HG03108 (cell line): ENCODE results near the gene GSDME.
"Not testable (repeated sequence)": the region's sequence is repeated elsewhere in the genome, so short reads cannot be mapped to it uniquely, and the experiment has no call there.

Experiments
- ATAC-seq: cut with Tn5 transposase; IDR thresholded peaks from one replicate; pipeline ENCODE4 v1.9.1; 2021; ENCODE audit warnings: moderate library complexity; ENCODE audit not compliant: unreplicated experiment

Gene GSDME

DNA sequence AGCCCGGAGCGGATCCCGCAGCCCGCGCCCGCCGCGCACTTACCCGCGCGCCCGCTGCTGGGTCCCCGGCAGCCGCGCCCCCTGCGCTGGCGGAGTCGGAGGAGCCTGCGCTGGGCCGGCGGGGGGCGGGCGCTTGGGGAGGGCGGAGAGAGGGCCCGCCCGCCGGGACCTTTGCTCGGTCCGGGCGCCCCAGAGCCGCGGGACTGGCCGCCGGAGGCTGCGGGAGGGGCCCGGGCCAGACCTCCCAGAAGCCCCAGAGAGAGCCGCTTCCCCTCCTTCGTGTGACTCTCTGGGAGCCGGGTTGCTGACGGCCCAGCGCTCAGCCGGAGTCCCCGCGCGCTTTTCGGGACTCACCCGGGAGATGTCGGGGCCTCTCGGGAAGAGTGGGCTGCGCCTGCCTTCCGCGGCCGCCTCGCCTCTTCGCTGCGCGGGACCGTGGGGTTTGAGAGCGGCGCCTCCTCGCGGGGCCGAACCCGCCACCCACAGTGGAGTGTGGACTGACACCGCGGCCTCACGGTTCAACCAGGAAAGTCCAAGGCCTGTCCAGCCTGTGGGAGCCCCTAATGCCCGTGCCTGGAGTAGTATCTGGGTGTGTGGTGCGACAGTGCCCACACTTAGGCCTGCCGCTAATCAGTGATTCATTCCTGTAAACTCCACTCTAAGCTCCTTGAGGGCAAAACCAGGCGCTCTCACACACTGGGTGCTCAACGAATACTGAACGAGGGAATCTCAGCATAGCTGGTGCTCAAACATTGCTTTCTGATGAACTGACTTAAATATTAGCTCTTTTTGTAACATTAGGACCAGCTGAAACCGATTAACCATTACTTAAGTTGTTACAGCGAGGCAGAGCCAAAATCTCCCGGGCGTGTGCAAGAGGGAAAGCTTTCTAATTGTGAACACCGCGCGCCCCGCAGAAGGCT lies at the start of gene GSDME:
GSDME (minus strand) TSS at position 112 of the 923 bp plus-strand sequence. CDS start 7,690 bp downstream, outside the sequence.
- ATAC-seq: peak; percentile 51

DNA sequence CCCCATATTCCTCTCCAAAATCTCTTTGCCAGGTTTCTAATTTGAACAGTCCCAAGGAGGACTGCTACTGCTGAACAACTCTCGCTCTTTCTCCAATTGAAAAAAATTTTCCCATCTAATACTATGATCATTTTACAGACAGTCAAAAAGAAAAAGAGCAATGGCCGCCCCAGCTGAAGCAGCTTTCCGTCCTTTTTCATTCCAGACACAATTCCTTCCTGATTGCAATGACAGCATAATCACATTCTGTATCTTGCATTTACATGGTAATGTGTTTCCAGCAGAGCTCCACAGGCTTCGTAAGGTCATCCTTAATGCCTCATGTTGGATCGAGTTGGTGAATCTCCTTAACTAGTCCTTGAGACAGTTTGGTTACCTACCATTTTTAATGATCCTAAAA lies 45.0 kb upstream of the GSDME start:
- no peak for ATAC-seq

DNA sequence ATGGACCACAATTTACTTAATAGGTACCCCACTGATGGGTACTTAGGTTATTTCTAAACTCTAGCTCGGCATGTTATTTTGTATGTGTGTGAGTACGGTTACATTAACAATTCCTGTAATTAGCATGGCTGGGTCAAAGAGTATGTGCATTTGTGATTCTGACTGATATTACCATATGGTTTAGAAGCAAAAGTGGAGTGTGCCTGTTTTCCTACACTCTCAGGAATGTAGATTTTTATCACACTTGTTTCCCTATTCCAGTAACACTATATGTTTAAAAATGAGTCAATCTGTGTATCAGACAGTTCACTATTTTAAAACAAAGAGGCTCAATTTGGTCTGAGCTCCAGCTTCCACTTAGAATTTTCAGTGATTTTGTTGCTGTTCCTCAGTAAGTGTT lies 44.6 kb upstream of the GSDME start:
- ATAC-seq: no peak

DNA sequence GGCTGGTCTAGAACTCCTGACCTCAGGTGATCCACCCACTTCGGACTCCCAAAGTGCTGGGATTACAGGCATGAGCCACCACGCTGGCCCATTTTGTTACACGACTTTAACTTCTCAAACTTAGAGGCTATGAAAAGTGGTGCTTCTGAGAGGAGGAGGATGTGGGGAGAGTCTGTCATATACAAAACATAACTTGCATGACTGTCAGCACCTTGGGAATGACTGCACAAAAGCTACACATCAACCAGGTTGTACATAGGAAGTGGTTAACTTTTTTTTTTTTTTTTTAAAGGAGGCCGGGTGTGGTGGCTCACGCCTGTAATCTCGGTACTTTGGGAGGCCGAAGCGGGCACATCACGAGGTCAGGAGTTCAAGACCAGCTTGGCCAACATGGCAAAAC lies 43.4 kb upstream of the GSDME start:
- no peak for ATAC-seq

DNA sequence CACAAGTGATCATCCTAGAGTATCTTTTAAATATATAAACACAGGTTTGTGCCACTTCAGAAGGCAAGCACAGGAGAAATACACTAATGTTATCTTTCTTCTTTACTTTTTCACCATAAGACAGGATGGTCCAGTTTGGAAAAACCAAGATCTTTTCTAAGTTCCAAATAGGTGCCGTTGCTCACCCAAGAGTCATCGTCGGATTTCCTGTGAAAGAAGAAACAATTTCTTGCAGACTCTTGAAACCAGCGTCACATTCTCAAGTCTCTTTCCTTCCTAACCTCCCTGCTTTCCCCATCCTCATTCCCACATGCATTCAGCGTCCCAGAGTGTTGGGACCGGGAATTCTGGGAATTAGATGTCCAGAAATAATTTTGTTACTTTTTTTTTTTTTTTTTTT lies 42.8 kb upstream of the GSDME start:
- no peak for ATAC-seq

DNA sequence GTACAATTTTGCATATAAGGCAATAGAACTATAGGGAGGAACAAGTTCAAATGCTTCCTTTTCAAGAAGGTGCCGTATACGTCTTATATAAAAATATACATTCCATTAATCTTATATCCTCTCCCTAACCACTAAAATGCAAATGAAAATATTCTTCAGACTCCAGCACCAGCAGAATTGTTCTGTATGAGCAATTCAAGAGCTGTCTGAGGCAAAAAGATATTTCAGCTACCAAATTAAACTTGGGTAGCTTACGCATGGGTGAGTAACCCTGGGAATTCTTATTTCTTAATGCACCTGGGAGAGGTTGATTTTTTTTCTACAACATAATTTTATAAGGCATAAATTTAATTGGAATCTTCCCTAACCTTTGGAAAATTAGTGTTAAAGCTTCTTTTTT lies 42.2 kb upstream of the GSDME start:
- ATAC-seq: no peak

DNA sequence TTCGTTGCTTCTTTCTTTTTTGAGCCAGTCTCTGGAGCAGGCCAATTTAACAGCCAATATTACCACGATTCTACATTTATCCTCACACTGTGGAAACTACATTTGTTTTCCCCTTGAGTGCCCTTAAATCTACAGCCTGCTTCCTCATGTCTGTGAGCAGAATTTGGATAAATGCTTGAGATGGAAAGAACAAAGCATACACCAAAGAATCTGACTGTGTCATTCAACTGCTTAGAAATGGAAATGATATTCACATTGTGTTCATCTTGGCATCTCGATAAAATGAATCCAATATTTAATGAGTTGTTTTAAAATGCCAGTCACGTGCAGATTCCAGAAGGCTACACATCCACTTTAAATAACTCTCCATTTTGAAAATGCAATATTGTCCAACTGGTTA lies 41.0 kb upstream of the GSDME start:
- no peak for ATAC-seq

DNA sequence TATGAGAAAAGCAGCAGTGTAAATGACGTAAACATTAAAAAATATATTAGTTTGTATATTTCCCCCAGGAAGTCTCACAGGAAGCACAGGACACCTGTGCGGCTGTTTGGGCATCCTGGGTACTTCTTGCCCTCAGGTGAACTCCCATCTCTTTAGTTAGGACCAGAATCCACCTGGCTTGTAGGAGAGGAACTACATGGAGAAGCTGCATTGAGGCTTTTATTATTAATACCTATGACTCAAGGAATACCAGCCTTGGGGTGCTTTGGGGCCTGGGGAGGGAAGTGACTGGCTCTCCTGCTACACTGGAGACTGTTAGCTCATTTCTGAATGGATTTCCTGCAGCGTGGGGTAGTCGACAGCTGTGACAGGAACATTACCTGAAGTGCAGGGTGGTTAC lies 40.0 kb upstream of the GSDME start:
- ATAC-seq: no peak

DNA sequence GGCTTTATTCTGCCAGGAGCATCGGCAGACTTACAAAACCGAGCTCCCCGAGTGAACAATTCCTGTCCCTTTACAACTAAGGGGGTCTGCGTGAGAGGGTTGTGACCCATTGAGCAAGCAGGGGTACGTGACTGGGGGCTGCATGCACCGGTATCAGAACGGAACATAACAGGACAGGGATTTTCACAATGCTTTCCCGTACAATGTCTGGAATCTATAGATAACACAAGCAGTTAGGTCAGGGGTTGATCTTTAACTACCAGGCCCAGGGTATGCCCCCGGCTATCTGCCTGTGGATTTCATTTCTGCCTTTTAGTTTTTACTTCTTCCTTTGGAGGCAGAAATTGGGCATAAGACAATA lies 38.1 kb upstream of the GSDME start:
- no peak for ATAC-seq

DNA sequence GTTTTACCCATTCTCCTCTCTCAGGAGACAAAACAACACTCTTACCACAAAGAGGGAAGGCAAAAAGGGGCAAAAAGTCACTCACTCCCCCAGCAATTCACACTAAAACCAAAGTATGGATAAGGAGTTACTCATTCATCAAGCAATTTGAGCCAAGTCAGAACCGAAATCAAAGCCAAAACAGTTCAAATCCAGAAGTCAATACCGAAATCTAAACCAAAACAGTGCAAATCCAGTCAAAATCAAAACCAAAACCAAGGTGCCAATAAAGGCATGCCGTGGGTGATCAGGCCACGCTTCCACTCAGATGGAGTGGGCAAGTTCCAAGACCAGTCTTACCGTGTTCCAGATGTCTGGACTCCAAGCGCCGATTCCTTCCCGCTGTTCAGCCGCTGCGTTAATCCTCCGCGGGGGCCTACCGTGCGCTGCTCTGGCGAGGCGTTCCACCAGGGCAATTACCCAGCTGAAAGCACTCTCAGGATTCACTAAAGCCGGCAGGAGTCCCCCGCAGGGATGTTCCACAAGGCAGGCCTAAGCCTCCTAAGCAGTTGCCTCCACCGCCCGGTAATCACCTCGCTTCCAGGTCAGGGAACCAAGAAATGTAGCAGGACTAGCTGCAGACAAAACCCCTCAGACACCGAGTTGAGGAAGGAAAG lies 37.6 kb upstream of the GSDME start:
- not testable (repeated sequence) for ATAC-seq

DNA sequence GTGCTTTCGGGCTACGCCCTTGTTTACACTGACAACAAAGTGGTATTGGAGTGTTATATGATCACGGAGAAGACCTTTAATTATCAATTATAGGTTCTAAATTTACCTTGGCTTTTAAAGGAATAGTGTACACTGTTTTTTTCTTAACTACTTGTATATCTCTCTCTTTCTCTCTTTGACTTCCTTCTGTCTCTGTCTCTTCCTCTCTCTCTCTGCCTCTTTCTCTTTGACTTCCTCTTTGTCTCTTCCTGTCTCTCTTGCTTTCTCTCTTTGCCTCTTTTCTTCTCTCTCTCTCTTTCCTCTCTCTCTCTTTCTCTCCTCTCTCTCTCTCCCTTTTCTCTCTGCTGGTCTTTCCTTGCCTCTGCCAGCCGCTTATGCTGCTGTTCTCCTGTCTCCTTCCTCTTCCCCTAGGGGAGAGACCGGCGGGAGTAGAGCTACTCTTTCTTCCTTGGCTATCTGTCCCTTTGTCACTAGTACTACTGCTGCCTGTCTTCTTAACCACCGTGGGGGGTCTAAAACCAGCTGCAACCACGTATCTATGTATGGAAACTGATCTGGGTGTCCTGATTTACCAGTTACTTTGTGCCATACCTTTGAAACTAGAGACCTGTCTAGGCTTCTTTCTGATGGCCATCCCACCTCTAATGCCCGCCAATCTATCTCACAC lies 36.9 kb upstream of the GSDME start:
- no peak for ATAC-seq

DNA sequence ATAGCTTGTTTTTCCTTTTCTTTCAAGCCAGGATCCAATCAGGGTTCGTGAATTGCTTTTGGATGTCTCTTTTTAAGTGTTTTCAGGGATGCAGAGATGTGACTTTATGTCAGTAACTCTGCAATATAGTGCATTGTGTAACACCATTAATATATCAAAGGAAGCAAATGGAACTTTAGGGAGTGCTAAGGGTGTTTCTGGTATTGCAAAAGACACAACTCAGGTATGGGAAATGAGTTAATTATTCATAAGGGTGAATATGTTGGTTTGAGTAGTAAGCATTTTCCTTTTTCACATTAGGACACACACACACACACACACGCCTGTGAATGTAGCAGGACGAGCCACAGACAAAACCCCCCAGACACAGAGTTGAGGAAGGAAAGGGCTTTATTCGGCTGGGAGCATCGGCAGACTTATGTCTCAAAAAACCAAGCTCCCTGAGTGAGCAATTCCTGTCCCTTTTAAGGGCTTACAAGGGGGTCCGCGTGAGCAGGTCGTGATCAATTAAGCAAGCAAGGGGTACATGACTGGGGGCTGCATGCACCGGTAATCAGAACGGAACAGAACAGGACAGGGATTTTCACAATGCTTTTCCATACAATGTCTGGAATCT lies 31.8 kb upstream of the GSDME start:
- no peak for ATAC-seq

DNA sequence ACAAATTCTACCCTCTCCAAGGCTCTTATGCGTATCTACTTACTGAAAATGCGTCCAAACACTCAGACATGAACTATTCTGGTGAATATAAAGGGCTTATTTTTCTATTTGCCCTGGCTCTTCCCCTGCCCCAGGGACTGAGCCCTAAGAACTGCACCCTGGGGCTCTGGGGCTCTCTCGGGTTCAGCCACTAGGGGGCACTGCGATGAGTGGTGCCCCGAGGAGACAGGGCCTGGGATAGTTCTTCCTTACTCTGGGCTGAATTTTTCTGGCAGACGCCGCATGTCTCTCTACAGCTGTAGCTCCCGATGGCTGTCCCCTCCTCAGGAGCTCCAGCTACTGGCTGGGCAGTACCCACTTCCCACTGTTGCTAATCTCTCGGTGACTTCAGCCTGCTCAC lies 30.8 kb upstream of the GSDME start:
- ATAC-seq: no peak

DNA sequence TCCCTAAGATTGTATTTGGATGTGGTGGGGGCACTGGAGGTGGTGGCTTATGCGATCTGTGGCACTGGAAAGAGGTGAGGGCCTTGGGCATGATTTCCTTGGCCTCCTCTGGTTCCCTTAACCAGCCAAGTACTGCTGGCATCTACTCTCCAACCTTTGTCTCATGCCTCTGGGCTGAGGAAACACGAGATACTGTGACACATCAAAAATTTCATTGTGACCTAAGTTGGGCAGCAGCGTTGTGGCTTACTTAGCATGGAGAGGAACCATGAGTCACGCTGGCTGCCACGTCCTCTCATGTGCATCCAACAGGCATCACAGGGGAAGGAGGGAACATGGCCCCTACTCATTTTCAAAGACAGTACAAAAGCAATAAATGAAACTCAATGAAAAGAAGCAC lies 29.7 kb upstream of the GSDME start:
- ATAC-seq: no peak

DNA sequence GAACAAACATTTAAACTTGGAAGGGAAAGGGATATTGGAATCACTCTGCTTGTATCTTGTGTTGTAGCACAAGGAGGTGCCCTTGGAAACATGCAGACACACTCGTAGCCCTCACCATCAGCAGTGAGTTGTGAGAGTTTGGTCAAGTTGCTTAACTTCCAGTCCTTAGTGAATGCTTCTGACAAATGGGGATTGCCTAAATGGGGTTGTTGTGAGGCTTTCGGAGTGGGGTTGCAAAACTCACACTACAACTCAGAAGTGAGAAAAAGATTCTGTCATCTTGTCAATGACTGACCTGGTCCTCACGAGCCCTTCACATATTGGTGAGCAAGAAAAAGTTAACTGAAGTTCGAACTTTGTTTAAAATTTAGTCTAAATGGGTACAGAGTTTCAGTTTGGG lies 29.0 kb upstream of the GSDME start:
- ATAC-seq: no peak

DNA sequence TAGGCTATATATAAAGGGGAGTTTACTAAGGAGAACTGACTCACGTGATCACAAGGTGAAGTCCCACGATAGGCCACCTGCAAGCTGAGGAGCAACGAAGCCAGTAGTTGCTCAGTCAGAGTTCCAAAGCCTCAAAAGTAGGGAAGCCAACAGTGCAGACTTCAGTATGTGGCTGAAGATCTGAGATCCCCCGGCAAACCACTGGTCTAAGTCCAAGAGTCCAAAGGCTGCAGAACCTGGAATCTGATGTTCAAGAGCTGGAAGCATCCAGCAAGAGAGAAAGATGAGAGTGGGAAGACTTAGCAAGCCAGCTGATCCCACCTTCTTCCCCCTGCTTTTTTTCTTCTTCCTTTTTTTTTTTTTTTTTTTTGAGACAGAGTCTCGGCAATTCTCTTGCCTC lies 27.0 kb upstream of the GSDME start:
- no peak for ATAC-seq

DNA sequence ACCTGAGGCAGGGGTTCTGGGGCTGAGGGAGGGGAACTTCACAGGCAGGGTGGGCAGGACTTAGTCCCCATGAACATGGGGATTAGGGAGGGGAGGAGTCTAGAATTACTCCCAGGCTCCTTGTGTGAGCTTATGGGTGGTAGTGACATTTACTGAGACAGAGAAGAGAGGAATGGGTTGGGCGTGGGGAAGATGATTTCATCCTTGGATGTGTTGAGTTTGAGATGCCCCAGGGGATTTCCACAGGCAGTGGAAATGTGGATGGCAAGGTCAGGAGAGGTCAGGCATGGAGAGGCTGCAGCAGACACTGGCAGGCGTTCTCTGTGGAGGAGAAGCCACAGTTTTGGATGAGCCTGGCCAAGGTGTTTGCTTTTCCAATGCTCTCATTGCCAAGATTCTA lies 26.4 kb upstream of the GSDME start:
- ATAC-seq: no peak

DNA sequence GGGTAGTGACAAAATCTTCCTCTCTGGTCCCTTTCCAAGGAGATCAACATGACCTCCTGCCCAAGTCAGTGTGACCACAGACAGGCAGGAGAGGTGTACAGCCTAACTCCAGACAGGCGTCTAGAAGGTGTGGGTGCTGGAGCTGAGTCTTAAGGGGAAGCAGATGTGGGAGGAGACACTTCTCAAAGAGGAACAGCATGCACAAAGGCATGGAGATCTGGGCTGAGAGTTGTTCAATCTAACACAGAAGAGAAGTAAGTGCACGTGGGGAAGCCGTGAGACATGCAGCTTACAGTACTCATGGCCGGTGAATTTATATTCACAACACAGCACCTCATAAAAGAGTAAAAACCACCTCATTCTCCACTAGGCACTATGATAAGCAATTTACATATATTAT lies 23.8 kb upstream of the GSDME start:
- no peak for ATAC-seq

DNA sequence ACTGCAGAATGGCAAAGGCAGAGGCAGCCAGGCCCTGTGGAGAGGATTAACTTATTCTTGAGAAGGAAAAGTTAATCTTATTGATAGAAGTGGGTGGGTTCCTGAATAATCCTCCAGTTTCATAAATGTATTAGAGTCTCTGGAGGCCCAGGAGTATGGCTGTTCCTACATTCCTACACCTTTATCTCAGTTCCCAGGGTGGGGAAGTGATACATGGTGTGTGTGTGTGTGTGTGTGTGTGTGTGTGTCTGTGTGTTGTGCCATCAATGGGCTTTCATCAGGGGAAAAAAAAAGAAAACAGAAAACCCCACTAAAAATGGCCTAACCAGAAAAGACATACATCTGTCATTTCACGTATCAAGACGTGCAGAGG lies 22.0 kb upstream of the GSDME start:
- ATAC-seq: no peak

DNA sequence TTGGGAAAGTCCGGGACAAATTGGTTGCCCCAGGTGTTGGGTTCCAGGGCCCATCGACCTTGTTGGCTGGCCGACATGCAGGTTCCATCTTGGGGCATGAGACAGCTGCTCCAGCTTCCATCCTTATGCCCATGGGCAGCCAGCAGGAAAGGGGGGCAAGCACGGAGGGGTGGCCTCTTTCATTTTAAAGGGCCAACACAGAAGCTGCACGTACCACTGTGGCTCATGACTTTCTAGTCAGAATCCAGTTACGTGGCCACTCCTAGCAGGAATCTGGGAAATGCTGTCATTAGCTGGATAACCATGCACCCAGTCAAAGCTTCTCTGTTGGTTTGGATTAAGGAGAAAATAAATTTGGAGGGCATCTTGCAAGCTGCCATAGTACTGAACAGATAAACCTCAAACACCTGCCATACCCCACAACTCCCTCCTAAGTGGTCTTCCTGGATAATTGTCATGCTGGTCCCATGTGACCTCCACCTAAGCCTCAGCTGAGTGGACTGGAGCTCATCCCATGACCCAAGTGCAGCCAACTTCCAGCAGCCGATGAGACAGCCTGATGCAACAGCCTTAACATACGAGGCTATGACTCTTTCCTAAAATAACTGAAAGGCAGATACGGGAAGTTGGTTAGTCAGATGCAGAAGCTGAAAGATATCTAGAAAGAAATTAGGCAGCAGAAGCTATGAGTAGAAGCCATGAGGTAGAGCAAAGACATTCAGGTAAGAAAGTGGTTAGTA lies 21.4 kb upstream of the GSDME start:
- ATAC-seq: no peak

DNA sequence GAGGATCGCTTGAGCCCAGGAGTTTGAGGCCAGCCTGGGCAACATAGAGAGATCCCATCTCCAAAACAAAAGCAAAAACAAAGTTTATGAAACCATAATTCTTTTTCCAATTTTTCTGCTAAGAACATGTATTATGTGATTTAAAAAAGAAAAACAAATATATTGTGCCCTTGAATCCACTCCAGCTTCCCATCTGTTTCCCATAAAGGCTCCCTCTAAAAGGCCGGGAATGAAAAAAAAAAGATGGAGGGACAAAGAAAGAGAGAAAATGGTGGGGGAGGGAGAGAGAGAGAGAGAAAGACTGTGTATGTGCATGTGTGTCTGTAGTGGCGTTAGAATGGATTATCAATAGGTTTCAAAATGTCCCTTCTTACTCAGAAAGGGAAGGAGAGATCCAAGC lies 20.5 kb upstream of the GSDME start:
- ATAC-seq: no peak
